ENCODE results near the gene TAF3.

TAF3 gene

DNA sequence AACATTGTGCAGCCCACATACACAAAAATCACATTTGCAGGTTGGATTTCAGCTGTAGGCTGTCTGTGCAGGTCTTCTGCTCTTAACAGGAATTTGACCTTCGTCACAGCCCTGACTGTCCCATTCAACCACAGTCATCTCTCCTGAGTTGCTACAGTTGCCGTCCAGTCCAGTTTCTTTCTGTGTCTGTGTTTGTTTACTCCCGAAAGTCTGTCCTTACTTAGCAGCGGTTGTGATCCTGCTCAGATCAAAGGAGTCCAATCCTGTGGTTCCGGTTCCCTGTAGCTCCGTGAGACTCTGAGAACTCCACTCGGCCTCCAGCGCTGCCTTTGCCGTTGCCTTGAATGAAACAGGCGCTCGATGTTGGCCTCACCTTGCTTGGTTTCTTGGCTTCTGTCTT lies 124.6 kb downstream of the TAF3 start:
- Histone ChIP-seq H3K9me3 (ENCODE audit: insufficient read depth, low read length, severe bottlenecking) (no peaks in the 10 kb centered on the region), H3K27me3 (ENCODE audit: insufficient read depth, low read length, poor library complexity) (no peaks in the 10 kb centered on the region), H3K9ac (ENCODE audit: low read depth, low read length) (no peak overlapping the region), H3K79me2 (ENCODE audit: insufficient read depth, low read length) (0 out of 2 replicates have a peak, but pooled peaks cover 3% of the 10 kb centered on the region), H4K20me1 (ENCODE audit: insufficient read depth, low read length) (peaks cover 4% of the 10 kb centered on the region; the same call in 1 of the 2 replicates), H3K4me1 (ENCODE audit: insufficient read depth, low read length) (no peaks in the 10 kb centered on the region), H3K4me3 (ENCODE audit: low read depth in 1 of 2, low read length in 2 of 2) (no peak overlapping the region), H3K4me2 (ENCODE audit: insufficient read depth, low read length) (no peak overlapping the region), H2AFZ (ENCODE audit: low read depth, low read length) (no peak overlapping the region), H3K36me3 (ENCODE audit: insufficient read depth, low read length) (no peaks in the 10 kb centered on the region), H3K27ac (ENCODE audit: low read length) (no peak overlapping the region)
- ATAC-seq (ENCODE audit: insufficient read depth, low read depth) = no peak
- DNase-seq = no peak
- TF ChIP-seq, protein P1, sequence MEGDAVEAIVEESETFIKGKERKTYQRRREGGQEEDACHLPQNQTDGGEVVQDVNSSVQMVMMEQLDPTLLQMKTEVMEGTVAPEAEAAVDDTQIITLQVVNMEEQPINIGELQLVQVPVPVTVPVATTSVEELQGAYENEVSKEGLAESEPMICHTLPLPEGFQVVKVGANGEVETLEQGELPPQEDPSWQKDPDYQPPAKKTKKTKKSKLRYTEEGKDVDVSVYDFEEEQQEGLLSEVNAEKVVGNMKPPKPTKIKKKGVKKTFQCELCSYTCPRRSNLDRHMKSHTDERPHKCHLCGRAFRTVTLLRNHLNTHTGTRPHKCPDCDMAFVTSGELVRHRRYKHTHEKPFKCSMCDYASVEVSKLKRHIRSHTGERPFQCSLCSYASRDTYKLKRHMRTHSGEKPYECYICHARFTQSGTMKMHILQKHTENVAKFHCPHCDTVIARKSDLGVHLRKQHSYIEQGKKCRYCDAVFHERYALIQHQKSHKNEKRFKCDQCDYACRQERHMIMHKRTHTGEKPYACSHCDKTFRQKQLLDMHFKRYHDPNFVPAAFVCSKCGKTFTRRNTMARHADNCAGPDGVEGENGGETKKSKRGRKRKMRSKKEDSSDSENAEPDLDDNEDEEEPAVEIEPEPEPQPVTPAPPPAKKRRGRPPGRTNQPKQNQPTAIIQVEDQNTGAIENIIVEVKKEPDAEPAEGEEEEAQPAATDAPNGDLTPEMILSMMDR (IDR thresholded peaks at IDR 0.05; ENCODE audit: borderline replicate concordance, extremely low read depth, low read length, poor library complexity, severe bottlenecking) = no peak
- no peak for TF ChIP-seq EZH2 (IDR thresholded peaks at IDR 0.05; ENCODE audit: borderline replicate concordance, low read depth, low read length, severe bottlenecking)

DNA sequence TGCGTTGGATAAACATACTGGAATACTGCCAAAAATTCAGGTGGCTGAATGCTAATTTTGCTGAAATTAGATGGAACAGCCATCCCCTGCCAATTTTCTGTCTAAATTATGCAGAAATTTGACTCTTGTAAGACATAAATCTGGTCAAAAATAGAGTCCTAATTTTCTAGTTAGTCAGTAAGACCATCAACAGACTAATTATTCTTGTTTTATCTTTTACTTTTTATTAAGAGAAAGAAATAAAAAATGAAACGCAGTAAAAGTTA lies 125.8 kb downstream of the TAF3 start:
- 0 out of 2 replicates have a peak, but pooled peaks cover 3% of the 10 kb centered on the region for H3K79me2 ChIP-seq (ENCODE audit: insufficient read depth, low read length)
- H3K9me3 ChIP-seq (ENCODE audit: insufficient read depth, low read length, severe bottlenecking) = no peaks in the 10 kb centered on the region
- no peak overlapping the region for H3K9ac ChIP-seq (ENCODE audit: low read depth, low read length)
- no peak overlapping the region for H3K27ac ChIP-seq (ENCODE audit: low read length)
- H3K4me2 ChIP-seq (ENCODE audit: insufficient read depth, low read length) = no peak overlapping the region
- peaks cover 4% of the 10 kb centered on the region; the same call in 1 of the 2 replicates for H4K20me1 ChIP-seq (ENCODE audit: insufficient read depth, low read length)
- H3K27me3 ChIP-seq (ENCODE audit: insufficient read depth, low read length, poor library complexity) = no peaks in the 10 kb centered on the region
- TF ChIP-seq, protein P1 (IDR thresholded peaks at IDR 0.05; ENCODE audit: borderline replicate concordance, extremely low read depth, low read length, poor library complexity, severe bottlenecking) = no peak
- TF ChIP-seq EZH2 (IDR thresholded peaks at IDR 0.05; ENCODE audit: borderline replicate concordance, low read depth, low read length, severe bottlenecking) = no peak
- DNase-seq = no peak
- ATAC-seq (ENCODE audit: insufficient read depth, low read depth) = no peak
- H3K4me3 ChIP-seq (ENCODE audit: low read depth in 1 of 2, low read length in 2 of 2) = no peak overlapping the region
- no peak overlapping the region for H2AFZ ChIP-seq (ENCODE audit: low read depth, low read length)
- H3K36me3 ChIP-seq (ENCODE audit: insufficient read depth, low read length) = no peaks in the 10 kb centered on the region
- no peaks in the 10 kb centered on the region for H3K4me1 ChIP-seq (ENCODE audit: insufficient read depth, low read length)

DNA sequence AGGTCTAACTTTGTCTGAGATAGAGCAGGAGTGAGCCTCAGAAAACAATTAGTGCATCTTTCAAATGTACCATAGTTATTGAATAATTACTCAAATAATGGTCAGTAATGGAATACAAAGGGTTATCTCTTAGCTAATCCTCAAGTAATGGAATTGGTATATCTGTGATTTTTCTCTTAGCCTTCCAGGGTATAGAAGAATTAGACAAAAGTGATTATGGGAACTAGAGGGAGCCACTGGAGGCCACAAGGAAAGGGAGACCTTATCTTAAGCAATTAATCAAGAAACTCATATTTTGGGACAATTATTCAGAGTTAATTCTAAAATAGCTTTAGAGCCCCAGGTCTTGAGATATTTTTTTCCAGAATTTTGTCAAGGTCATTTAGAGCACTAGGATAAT lies 126.2 kb downstream of the TAF3 start:
- DNase-seq (no peak), ATAC-seq (ENCODE audit: insufficient read depth, low read depth) (no peak)
- no peaks in the 10 kb centered on the region for H3K27me3 ChIP-seq (ENCODE audit: insufficient read depth, low read length, poor library complexity)
- no peaks in the 10 kb centered on the region for H3K36me3 ChIP-seq (ENCODE audit: insufficient read depth, low read length)
- H4K20me1 ChIP-seq (ENCODE audit: insufficient read depth, low read length) = peaks cover 4% of the 10 kb centered on the region; the same call in 1 of the 2 replicates
- 0 out of 2 replicates have a peak, but pooled peaks cover 3% of the 10 kb centered on the region for H3K79me2 ChIP-seq (ENCODE audit: insufficient read depth, low read length)
- TF ChIP-seq, protein P1 (IDR thresholded peaks at IDR 0.05; ENCODE audit: borderline replicate concordance, extremely low read depth, low read length, poor library complexity, severe bottlenecking) = no peak
- no peak for TF ChIP-seq EZH2 (IDR thresholded peaks at IDR 0.05; ENCODE audit: borderline replicate concordance, low read depth, low read length, severe bottlenecking)
- H3K4me2 ChIP-seq (ENCODE audit: insufficient read depth, low read length) = no peak overlapping the region
- no peaks in the 10 kb centered on the region for H3K9me3 ChIP-seq (ENCODE audit: insufficient read depth, low read length, severe bottlenecking)
- H3K4me3 ChIP-seq (ENCODE audit: low read depth in 1 of 2, low read length in 2 of 2) = no peak overlapping the region
- no peak overlapping the region for H3K9ac ChIP-seq (ENCODE audit: low read depth, low read length)
- no peak overlapping the region for H2AFZ ChIP-seq (ENCODE audit: low read depth, low read length)
- no peak overlapping the region for H3K27ac ChIP-seq (ENCODE audit: low read length)
- no peaks in the 10 kb centered on the region for H3K4me1 ChIP-seq (ENCODE audit: insufficient read depth, low read length)

DNA sequence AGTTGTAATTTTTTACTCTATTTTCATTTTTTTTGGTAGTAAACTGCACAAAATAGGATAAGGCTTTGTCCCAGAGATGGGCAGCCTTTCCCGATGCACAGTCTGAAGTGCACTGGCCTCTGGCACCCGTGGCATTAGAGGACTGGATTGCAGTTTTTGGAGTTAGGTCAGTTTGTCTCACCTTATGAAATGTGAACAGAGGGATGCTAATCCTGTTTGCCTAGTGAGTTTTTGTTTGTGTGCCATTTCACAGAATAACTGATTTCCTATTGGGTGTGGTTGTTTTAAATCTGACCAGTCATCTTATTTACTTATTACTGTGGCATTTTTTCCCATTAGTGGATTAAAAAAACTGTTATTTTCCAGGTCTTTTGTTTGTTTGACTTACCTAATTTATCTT lies 126.7 kb downstream of the TAF3 start:
- TF ChIP-seq EZH2 (IDR thresholded peaks at IDR 0.05; ENCODE audit: borderline replicate concordance, low read depth, low read length, severe bottlenecking) = no peak
- TF ChIP-seq, protein P1 (IDR thresholded peaks at IDR 0.05; ENCODE audit: borderline replicate concordance, extremely low read depth, low read length, poor library complexity, severe bottlenecking) = no peak
- H2AFZ ChIP-seq (ENCODE audit: low read depth, low read length) = no peak overlapping the region
- H3K4me2 ChIP-seq (ENCODE audit: insufficient read depth, low read length) = no peak overlapping the region
- H3K4me3 ChIP-seq (ENCODE audit: low read depth in 1 of 2, low read length in 2 of 2) = no peak overlapping the region
- H3K79me2 ChIP-seq (ENCODE audit: insufficient read depth, low read length) = 0 out of 2 replicates have a peak, but pooled peaks cover 3% of the 10 kb centered on the region
- H3K9me3 ChIP-seq (ENCODE audit: insufficient read depth, low read length, severe bottlenecking) = no peaks in the 10 kb centered on the region
- H4K20me1 ChIP-seq (ENCODE audit: insufficient read depth, low read length) = peaks cover 4% of the 10 kb centered on the region; the same call in 1 of the 2 replicates
- H3K27ac ChIP-seq (ENCODE audit: low read length) = no peak overlapping the region
- DNase-seq (no peak), ATAC-seq (ENCODE audit: insufficient read depth, low read depth) (no peak)
- no peaks in the 10 kb centered on the region for H3K4me1 ChIP-seq (ENCODE audit: insufficient read depth, low read length)
- H3K27me3 ChIP-seq (ENCODE audit: insufficient read depth, low read length, poor library complexity) = no peaks in the 10 kb centered on the region
- no peak overlapping the region for H3K9ac ChIP-seq (ENCODE audit: low read depth, low read length)
- no peaks in the 10 kb centered on the region for H3K36me3 ChIP-seq (ENCODE audit: insufficient read depth, low read length)

Data from DND-41 (cell line).